Neural progenitor cell (in vitro differentiated cells): Measurements from ENCODE around the gene POLN. TPM values are rescaled to one million over a fixed set of nuclear protein-coding genes. Genes with fewer than 3 reads are reported as not detected.

Experiments used
- DNase-seq: peaks from one replicate; pipeline ENCODE4 v3.0.0-alpha.2; 2016; ENCODE audit warnings: low spot score
- H2AFZ ChIP-seq: fragments of 200-600 bp; sonication (generic); replicated peaks from 2 replicates; pipeline ENCODE4 v1.6.1; 2016; ENCODE audit warnings: antibody characterized with exemption
- H3F3A ChIP-seq: fragments of 200-600 bp; sonication (generic); 2 replicates; pipeline ENCODE4 v1.6.1; 2016; ENCODE audit warnings: antibody characterized with exemption, low read depth
- H3K27ac ChIP-seq: fragments of 200-600 bp; sonication (generic); 2 replicates; pipeline ENCODE4 v1.5.1; 2016; ENCODE audit warnings: mild to moderate bottlenecking
- H3K27me3 ChIP-seq: fragments of 200-600 bp; sonication (generic); 2 replicates; pipeline ENCODE4 v1.6.1; 2016; ENCODE audit warnings: mild to moderate bottlenecking, moderate library complexity
- H3K36me3 ChIP-seq: fragments of 200-600 bp; sonication (generic); 2 replicates; pipeline ENCODE4 v1.5.1; 2016
- H3K4me1 ChIP-seq: fragments of 200-600 bp; sonication (generic); 2 replicates; pipeline ENCODE4 v1.6.1; 2016; ENCODE audit warnings: mixed run types
- H3K4me2 ChIP-seq: fragments of 200-600 bp; sonication (generic); 2 replicates; pipeline ENCODE4 v1.6.1; 2016
- H3K4me3 ChIP-seq: fragments of 200-600 bp; sonication (generic); 2 replicates; pipeline ENCODE4 v1.5.1; 2016
- H3K79me2 ChIP-seq: fragments of 200-600 bp; sonication (generic); 2 replicates; pipeline ENCODE4 v1.6.1; 2016; ENCODE audit warnings: low read depth
- H3K9ac ChIP-seq: fragments of 200-600 bp; sonication (generic); 2 replicates; pipeline ENCODE4 v1.6.1; 2016
- H3K9me3 ChIP-seq: fragments of 200-600 bp; sonication (generic); 2 replicates; pipeline ENCODE4 v1.5.1; 2016; ENCODE audit warnings: low read depth
- H4K20me1 ChIP-seq: fragments of 200-600 bp; sonication (generic); 2 replicates; pipeline ENCODE4 v1.6.1; 2016; ENCODE audit warnings: low read depth
- H3K27ac Mint-ChIP-seq: 3 replicates; pipeline ENCODE4 v1.8.0; 2021; ENCODE audit warnings: mixed read lengths
- H3K27me3 Mint-ChIP-seq: 2 replicates; pipeline ENCODE4 v1.8.0; 2022; ENCODE audit warnings: low read depth, mild to moderate bottlenecking, inconsistent platforms, moderate library complexity, mixed read lengths; ENCODE audit not compliant: insufficient read depth
- H3K36me3 Mint-ChIP-seq: 3 replicates; pipeline ENCODE4 v1.8.0; 2021; ENCODE audit warnings: mixed read lengths
- H3K4me1 Mint-ChIP-seq: 3 replicates; pipeline ENCODE4 v1.8.0; 2021; ENCODE audit warnings: mixed read lengths
- H3K4me3 Mint-ChIP-seq: 3 replicates; pipeline ENCODE4 v1.8.0; 2021; ENCODE audit warnings: mild to moderate bottlenecking, moderate library complexity, mixed read lengths
- H3K9me3 Mint-ChIP-seq: 3 replicates; pipeline ENCODE4 v1.8.0; 2020; ENCODE audit warnings: mixed read lengths
- EZH2 ChIP-seq: fragments of 200-600 bp; sonication (generic); IDR thresholded peaks from 2 replicates; pipeline ENCODE4 v1.6.1; 2017; ENCODE audit warnings: antibody characterized with exemption, mild to moderate bottlenecking, moderate library complexity
- EZH2phosphoT487 ChIP-seq: fragments of 200-600 bp; sonication (generic); IDR thresholded peaks from 2 replicates; pipeline ENCODE4 v1.6.1; 2017; ENCODE audit warnings: antibody characterized with exemption
- total RNA-seq: library from RNA; depleted of rRNA; stranded (reverse); fragments of >200 nt; gene quantifications from 2 replicates; pipeline ENCODE4 v1.2.3, GENCODE V29; 2015; ENCODE audit warnings: low replicate concordance
- TF ChIP-seq, protein P1 (sequence below): fragments of 200-600 bp; sonication (generic); IDR thresholded peaks from 2 replicates; pipeline ENCODE4 v1.5.1; 2017; ENCODE audit warnings: antibody characterized with exemption, mild to moderate bottlenecking

The POLN gene
- total RNA-seq, 1 donor from 2014 or later = 1.7 TPM

DNA sequence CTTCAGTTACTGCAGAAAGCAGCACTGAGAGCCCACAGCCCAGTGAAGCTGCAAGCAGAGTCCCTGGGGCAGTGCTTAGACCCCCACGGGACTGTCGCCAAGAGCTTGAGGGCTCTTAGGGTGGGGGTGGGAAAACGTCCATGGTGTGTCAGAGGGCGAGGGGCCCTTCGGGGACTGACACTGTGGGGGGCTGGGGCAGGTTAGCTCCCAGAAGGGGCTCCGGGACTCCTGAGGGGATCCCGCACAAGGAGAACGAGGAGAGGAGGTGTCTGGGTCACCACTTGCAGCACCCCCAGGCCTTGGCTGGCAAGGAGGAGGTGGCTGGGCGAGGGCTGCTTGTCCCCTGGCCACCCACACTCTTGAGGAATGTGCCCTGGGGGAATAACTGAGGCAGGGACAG is 162.0 kb downstream of the POLN start:
- Histone ChIP-seq H3F3A (no peaks in the 10 kb centered on the region), H3K27ac (no peak overlapping the region), H3K79me2 (no peaks in the 10 kb centered on the region), H3K36me3 (no peaks in the 10 kb centered on the region), H3K4me2 (no peak overlapping the region), H3K9ac (no peak overlapping the region), H3K4me1 (no peaks in the 10 kb centered on the region), H2AFZ (no peak overlapping the region), H3K9me3 (no peaks in the 10 kb centered on the region), H3K27me3 (no peaks in the 10 kb centered on the region), H4K20me1 (no peaks in the 10 kb centered on the region), H3K4me3 (no peak overlapping the region)
- peaks cover 25% of the 10 kb centered on the region for H3K4me1 Mint-ChIP-seq
- no peak overlapping the region for H3K27ac Mint-ChIP-seq
- no peak for TF ChIP-seq EZH2
- TF ChIP-seq, protein P1, sequence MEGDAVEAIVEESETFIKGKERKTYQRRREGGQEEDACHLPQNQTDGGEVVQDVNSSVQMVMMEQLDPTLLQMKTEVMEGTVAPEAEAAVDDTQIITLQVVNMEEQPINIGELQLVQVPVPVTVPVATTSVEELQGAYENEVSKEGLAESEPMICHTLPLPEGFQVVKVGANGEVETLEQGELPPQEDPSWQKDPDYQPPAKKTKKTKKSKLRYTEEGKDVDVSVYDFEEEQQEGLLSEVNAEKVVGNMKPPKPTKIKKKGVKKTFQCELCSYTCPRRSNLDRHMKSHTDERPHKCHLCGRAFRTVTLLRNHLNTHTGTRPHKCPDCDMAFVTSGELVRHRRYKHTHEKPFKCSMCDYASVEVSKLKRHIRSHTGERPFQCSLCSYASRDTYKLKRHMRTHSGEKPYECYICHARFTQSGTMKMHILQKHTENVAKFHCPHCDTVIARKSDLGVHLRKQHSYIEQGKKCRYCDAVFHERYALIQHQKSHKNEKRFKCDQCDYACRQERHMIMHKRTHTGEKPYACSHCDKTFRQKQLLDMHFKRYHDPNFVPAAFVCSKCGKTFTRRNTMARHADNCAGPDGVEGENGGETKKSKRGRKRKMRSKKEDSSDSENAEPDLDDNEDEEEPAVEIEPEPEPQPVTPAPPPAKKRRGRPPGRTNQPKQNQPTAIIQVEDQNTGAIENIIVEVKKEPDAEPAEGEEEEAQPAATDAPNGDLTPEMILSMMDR = no peak
- TF ChIP-seq EZH2phosphoT487 = no peak
- no peak overlapping the region for H3K4me3 Mint-ChIP-seq
- no peak for DNase-seq
- peaks cover 11% of the 10 kb centered on the region for H3K27me3 Mint-ChIP-seq
- no peaks in the 10 kb centered on the region for H3K36me3 Mint-ChIP-seq
- no peaks in the 10 kb centered on the region for H3K9me3 Mint-ChIP-seq

DNA sequence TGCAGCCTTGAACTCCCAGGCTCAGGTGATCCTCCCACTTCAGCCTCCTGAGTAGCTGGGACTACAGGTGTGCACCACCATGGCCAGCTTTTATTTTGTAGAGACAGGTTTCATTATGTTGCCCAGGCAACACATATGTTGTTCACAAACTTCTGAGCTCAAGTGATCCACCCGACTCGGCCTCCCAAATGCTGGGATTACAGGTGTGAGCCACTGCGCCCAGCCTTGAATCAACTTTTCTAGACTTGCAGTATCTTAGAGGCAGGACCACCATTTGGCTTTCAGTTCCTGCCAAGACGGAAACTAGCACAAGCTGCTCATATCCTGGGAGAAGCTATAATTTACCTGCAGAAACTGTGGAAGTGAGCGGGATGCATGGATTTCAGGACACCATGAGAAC is 162.9 kb downstream of the POLN start:
- Histone ChIP-seq H3K79me2 (no peaks in the 10 kb centered on the region), H3K4me1 (no peaks in the 10 kb centered on the region), H3K4me3 (no peak overlapping the region), H4K20me1 (no peaks in the 10 kb centered on the region), H3F3A (no peaks in the 10 kb centered on the region), H3K4me2 (no peak overlapping the region), H2AFZ (no peak overlapping the region), H3K9me3 (no peaks in the 10 kb centered on the region), H3K9ac (no peak overlapping the region), H3K36me3 (no peaks in the 10 kb centered on the region), H3K27ac (no peak overlapping the region), H3K27me3 (no peaks in the 10 kb centered on the region)
- Mint-ChIP-seq H3K4me3 (no peak overlapping the region), H3K9me3 (no peaks in the 10 kb centered on the region), H3K27me3 (peaks cover 11% of the 10 kb centered on the region), H3K4me1 (peaks cover 20% of the 10 kb centered on the region), H3K36me3 (no peaks in the 10 kb centered on the region), H3K27ac (no peak overlapping the region)
- TF ChIP-seq EZH2 (no peak), EZH2phosphoT487 (no peak)
- TF ChIP-seq, protein P1 = no peak
- no peak for DNase-seq

DNA sequence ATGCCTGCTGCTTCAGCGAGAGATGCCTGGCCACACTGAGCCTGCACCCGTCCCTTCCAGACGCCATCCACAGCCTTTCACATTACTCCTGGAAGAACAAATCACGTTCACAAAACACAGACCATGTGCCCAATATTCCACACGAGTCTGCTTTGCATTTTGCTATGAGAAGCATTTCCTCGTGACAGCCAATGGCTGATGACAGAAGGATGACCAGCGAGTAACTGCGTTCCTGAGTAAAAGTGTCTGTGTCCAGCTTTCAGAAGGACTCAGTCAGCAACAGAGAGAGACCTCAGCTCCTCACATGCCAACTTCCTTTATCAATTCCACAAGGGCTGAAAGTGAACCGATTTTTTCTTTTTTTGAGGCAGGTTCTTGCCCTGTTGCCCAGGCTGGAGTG is 163.3 kb downstream of the POLN start:
- no peak overlapping the region for H3K27ac ChIP-seq
- no peak overlapping the region for H2AFZ ChIP-seq
- Mint-ChIP-seq H3K4me3 (no peak overlapping the region), H3K27ac (peak overlapping the region; percentile 41), H3K27me3 (peaks cover 11% of the 10 kb centered on the region), H3K36me3 (no peaks in the 10 kb centered on the region), H3K9me3 (no peaks in the 10 kb centered on the region), H3K4me1 (peaks cover 19% of the 10 kb centered on the region)
- H3K79me2 ChIP-seq = no peaks in the 10 kb centered on the region
- H3K4me3 ChIP-seq = no peak overlapping the region
- H3K4me1 ChIP-seq = no peaks in the 10 kb centered on the region
- no peak for TF ChIP-seq EZH2
- no peak for TF ChIP-seq EZH2phosphoT487
- TF ChIP-seq, protein P1 = no peak
- H3K9ac ChIP-seq = no peak overlapping the region
- no peaks in the 10 kb centered on the region for H3K27me3 ChIP-seq
- DNase-seq = no peak
- H3K36me3 ChIP-seq = no peaks in the 10 kb centered on the region
- H3F3A ChIP-seq = no peaks in the 10 kb centered on the region
- no peak overlapping the region for H3K4me2 ChIP-seq
- H3K9me3 ChIP-seq = no peaks in the 10 kb centered on the region
- H4K20me1 ChIP-seq = no peaks in the 10 kb centered on the region
